HG03558 (cell line): ENCODE measurements around the gene SCAMP4.

Source experiments
- ATAC-seq: cut with Tn5 transposase; IDR thresholded peaks from one replicate; pipeline ENCODE4 v1.9.1; 2021; ENCODE audit warnings: moderate number of reproducible peaks; ENCODE audit not compliant: unreplicated experiment; ENCODE audit errors: extremely low read depth

The SCAMP4 gene

GRCh38 chr19:1935484-1936208, 30.4 kb downstream of the SCAMP4 start:
- no peak for ATAC-seq

- ATAC-seq, result no peak
These were observed 31.2 kb downstream of the SCAMP4 start for GRCh38 chr19:1936430-1936829.

GRCh38 chr19:1936916-1937610, 31.9 kb downstream of the SCAMP4 start:
- no peak for ATAC-seq

- ATAC-seq, result no peak
These were observed 32.9 kb downstream of the SCAMP4 start for GRCh38 chr19:1938071-1938470.

- no peak for ATAC-seq
These were observed 36.2 kb downstream of the SCAMP4 start, which contains the start of gene CSNK1G2 for GRCh38 chr19:1941146-1942077. CSNK1G2 (plus strand) TSS chr19:1941172; CDS start chr19:1969773, 28,601 bp downstream.

- no peak for ATAC-seq
These were observed 37.1 kb downstream of the SCAMP4 start for GRCh38 chr19:1942078-1942933.

- ATAC-seq, result no peak
These were observed 37.8 kb downstream of the SCAMP4 start for GRCh38 chr19:1942934-1943555.

GRCh38 chr19:1943661-1944087, 38.5 kb downstream of the SCAMP4 start:
- ATAC-seq, result no peak

- ATAC-seq, result no peak
These were observed 39.1 kb downstream of the SCAMP4 start for GRCh38 chr19:1944088-1944915.

- no peak for ATAC-seq
These were observed 39.8 kb downstream of the SCAMP4 start for GRCh38 chr19:1944916-1945561.

- no peak for ATAC-seq
These were observed 40.7 kb downstream of the SCAMP4 start for GRCh38 chr19:1945899-1946298.

GRCh38 chr19:1947651-1948209, 42.5 kb downstream of the SCAMP4 start:
- ATAC-seq, result no peak

GRCh38 chr19:1949304-1950101, 44.3 kb downstream of the SCAMP4 start:
- ATAC-seq, result no peak

GRCh38 chr19:1950640-1951039, 45.4 kb downstream of the SCAMP4 start:
- no peak for ATAC-seq

- ATAC-seq, result no peak
These were observed 47.4 kb downstream of the SCAMP4 start for GRCh38 chr19:1952635-1953034.

GRCh38 chr19:1953037-1953436, 47.8 kb downstream of the SCAMP4 start:
- ATAC-seq, result no peak
